Sigmoid colon (tissue), 4 donors: ENCODE results near the gene ZNF627.

Experiments used
- EP300 ChIP-seq, 4 donors: sonication (generic); formaldehyde crosslinking; IDR thresholded peaks; one replicate each; pipeline ENCODE4 v1.6.1; 2017; ENCODE audit warnings: antibody characterized with exemption in 4 of 4
- POLR2A ChIP-seq, 2 donors: fragments of 450-650 bp; IDR thresholded peaks; one replicate each; pipeline ENCODE4 v1.6.1; 2016; ENCODE audit warnings: antibody characterized with exemption in 2 of 2, mild to moderate bottlenecking in 2 of 2, moderate library complexity in 2 of 2
- POLR2AphosphoS5 ChIP-seq, 4 donors: sonication (generic); formaldehyde crosslinking; IDR thresholded peaks; one replicate each; pipeline ENCODE4 v1.6.1; 2017; ENCODE audit warnings: antibody characterized with exemption in 4 of 4
- TF ChIP-seq, protein P1 (sequence below), 4 experiments: fragments of 450-650 bp in 3 of 4; fragments of 200-600 bp in 1 of 4; IDR thresholded peaks; one replicate each; pipeline ENCODE4 v1.5.1; 2016 to 2019; ENCODE audit warnings: antibody characterized with exemption in 4 of 4, mild to moderate bottlenecking in 3 of 4, moderate library complexity in 2 of 4

DNA sequence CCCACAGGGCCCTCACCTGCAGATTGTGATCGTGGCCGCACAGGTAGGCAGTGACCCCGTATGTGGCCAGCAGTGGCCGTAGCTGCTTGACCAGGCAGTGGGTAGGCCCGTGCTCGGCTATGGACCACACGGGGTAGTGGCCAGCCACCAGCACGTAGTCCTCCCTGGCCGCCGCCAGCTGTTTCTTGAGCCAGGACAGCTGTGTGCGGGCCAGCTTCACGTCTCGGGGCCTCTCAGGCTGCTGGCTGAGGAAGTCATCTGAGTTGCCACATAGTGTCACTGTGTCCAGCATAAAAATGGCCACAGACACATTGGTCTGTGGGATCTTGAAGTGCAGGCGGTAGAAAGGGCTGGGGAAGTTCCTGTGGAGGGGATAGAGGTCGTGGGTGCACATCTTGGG, 21.1 kb upstream of the ZNF627 start:
- TF ChIP-seq POLR2A (IDR thresholded peaks at IDR 0.05) (no peak), POLR2AphosphoS5 (IDR thresholded peaks at IDR 0.05) (no peak), EP300 (IDR thresholded peaks at IDR 0.05) (no peak)
- TF ChIP-seq, protein P1, sequence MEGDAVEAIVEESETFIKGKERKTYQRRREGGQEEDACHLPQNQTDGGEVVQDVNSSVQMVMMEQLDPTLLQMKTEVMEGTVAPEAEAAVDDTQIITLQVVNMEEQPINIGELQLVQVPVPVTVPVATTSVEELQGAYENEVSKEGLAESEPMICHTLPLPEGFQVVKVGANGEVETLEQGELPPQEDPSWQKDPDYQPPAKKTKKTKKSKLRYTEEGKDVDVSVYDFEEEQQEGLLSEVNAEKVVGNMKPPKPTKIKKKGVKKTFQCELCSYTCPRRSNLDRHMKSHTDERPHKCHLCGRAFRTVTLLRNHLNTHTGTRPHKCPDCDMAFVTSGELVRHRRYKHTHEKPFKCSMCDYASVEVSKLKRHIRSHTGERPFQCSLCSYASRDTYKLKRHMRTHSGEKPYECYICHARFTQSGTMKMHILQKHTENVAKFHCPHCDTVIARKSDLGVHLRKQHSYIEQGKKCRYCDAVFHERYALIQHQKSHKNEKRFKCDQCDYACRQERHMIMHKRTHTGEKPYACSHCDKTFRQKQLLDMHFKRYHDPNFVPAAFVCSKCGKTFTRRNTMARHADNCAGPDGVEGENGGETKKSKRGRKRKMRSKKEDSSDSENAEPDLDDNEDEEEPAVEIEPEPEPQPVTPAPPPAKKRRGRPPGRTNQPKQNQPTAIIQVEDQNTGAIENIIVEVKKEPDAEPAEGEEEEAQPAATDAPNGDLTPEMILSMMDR (IDR thresholded peaks at IDR 0.05), result no peak
